ENCODE measurements around the gene LAD1. TPM values are rescaled to one million over a fixed set of nuclear protein-coding genes. Genes with fewer than 3 reads are reported as not detected.

Gene LAD1
- total RNA-seq, 1 donor from 2014 or later: not detected

DNA sequence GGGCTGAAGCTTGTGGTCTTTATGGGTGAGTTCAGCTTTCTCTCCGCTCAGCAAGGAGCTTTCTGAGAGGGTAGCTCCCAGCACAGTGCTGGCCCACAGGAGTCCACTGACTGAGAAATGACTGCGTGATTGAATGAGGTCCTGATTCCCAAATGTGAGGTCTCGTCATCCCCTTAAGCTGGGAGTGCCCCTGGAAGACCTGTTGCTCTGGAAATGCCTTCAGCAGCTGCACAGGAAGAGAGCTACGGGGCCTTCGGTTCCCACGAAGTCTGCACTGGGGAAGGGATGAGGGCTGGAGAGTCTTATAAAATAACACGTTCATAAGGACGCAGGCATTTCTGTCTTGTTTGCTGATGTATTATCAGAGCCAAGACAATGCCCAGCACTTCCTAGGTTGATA, 35.7 kb downstream of the LAD1 start:
- H3K4me1 Mint-ChIP-seq (ENCODE audit: low read depth): no peaks in the 10 kb centered on the region
- no peak for DNase-seq (ENCODE audit: low spot score)
- peaks cover 2% of the 10 kb centered on the region for H3K27me3 Mint-ChIP-seq (ENCODE audit: insufficient read depth)
- no peaks in the 10 kb centered on the region for H3K9me3 Mint-ChIP-seq
- no peak overlapping the region for H3K4me3 Mint-ChIP-seq
- no peak overlapping the region for H3K27ac Mint-ChIP-seq
- H3K36me3 Mint-ChIP-seq (ENCODE audit: low read depth): no peaks in the 10 kb centered on the region
- intact Hi-C loops (cut with micrococcal nuclease): no loop called here

- no peaks in the 10 kb centered on the region for H3K36me3 Mint-ChIP-seq (ENCODE audit: low read depth)
- H3K4me3 Mint-ChIP-seq: no peak overlapping the region
- no peak for DNase-seq (ENCODE audit: low spot score)
- H3K27ac Mint-ChIP-seq: no peak overlapping the region
- H3K27me3 Mint-ChIP-seq (ENCODE audit: insufficient read depth): peaks cover 2% of the 10 kb centered on the region
- no peaks in the 10 kb centered on the region for H3K4me1 Mint-ChIP-seq (ENCODE audit: low read depth)
- H3K9me3 Mint-ChIP-seq: no peaks in the 10 kb centered on the region
- intact Hi-C loops (cut with micrococcal nuclease): loop anchor here (1.0 kb wide), 1 partner anchor 109 kb away; no protein-coding TSS in a partner anchor
These were observed 36.2 kb downstream of the LAD1 start for GRCh38 chr1:201362906-201363305.

DNA sequence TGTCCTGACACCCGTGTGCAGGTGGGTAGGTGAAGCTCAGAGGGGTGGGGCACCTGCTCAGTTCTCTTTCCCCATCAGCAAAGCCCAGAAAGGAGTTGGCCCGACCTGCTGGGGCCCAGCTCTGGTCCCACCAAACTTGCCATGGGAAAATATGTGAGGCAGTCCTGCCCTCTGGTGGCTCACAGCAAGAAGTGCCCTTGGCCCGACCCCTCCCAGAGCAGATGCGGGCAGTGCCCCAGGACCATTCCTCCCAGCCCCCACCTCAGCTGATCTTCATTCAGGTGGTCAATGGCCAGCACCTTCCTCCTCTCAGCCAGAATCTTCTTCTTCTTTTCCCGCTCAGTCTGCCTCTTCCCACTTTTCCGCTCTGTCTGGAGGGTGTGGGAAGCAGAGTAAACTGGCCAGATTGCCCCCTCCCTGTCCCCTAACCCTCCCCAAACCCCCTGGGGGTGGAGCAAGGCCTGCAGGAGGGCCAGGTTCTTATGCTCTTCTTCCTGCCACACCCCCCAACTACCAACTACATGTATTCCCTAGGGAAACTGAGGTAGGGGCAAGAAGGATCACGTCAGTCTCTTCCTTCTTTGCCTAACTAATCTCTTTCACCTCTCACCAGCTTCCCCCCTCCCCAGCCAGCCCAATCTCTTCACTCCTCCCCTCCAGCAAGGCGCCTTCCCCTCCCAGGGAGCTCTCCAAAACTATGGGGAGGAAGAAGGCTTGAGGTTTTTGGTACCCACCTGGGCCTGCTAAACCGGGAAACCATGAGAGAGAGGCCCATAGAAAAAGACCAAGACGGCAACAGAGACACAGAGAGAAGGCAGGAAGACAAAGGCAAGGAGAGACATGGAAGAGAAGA, 37.2 kb downstream of the LAD1 start:
- Mint-ChIP-seq H3K36me3 (ENCODE audit: low read depth) (no peaks in the 10 kb centered on the region), H3K4me1 (ENCODE audit: low read depth) (no peaks in the 10 kb centered on the region), H3K27me3 (ENCODE audit: insufficient read depth) (peaks cover 2% of the 10 kb centered on the region), H3K4me3 (no peak overlapping the region), H3K9me3 (no peaks in the 10 kb centered on the region), H3K27ac (no peak overlapping the region)
- intact Hi-C loops (cut with micrococcal nuclease): loop anchor here (1.0 kb wide), 1 partner anchor 108 kb away; no protein-coding TSS in a partner anchor
- no peak for DNase-seq (ENCODE audit: low spot score)

GRCh38 chr1:201360901-201361651, 38.0 kb downstream of the LAD1 start:
- H3K4me1 Mint-ChIP-seq (ENCODE audit: low read depth): no peaks in the 10 kb centered on the region
- peaks cover 2% of the 10 kb centered on the region for H3K27me3 Mint-ChIP-seq (ENCODE audit: insufficient read depth)
- no peaks in the 10 kb centered on the region for H3K9me3 Mint-ChIP-seq
- H3K27ac Mint-ChIP-seq: no peak overlapping the region
- no peak overlapping the region for H3K4me3 Mint-ChIP-seq
- H3K36me3 Mint-ChIP-seq (ENCODE audit: low read depth): no peaks in the 10 kb centered on the region
- DNase-seq (ENCODE audit: low spot score): no peak
- intact Hi-C loops (cut with micrococcal nuclease): no loop called here

DNA sequence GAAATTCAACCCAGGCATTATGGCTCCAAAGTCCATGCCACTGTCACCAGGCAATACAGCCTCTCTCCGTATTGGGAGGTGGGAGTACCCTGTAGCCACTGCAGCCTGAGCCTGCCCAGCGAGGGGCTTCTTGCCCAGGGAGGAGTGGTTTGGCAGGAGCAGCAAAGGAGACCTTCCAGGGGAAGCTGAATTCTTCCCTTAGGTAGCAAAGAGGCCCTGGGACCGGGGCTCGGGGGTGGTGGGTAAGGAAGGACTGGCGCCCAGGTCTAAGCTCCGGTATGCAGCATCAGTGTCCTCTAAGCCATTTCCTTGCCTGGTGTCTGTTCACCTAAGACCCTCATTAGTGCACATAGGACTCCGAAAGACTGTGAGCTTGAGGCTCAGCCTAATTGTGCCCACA, 38.6 kb downstream of the LAD1 start:
- no peaks in the 10 kb centered on the region for H3K9me3 Mint-ChIP-seq
- peaks cover 2% of the 10 kb centered on the region for H3K27me3 Mint-ChIP-seq (ENCODE audit: insufficient read depth)
- no peaks in the 10 kb centered on the region for H3K36me3 Mint-ChIP-seq (ENCODE audit: low read depth)
- H3K4me1 Mint-ChIP-seq (ENCODE audit: low read depth): no peaks in the 10 kb centered on the region
- intact Hi-C loops (cut with micrococcal nuclease): no loop called here
- H3K4me3 Mint-ChIP-seq: no peak overlapping the region
- no peak for DNase-seq (ENCODE audit: low spot score)
- H3K27ac Mint-ChIP-seq: no peak overlapping the region

GRCh38 chr1:201359873-201360210, 39.3 kb downstream of the LAD1 start:
- DNase-seq (ENCODE audit: low spot score): no peak
- no peak overlapping the region for H3K27ac Mint-ChIP-seq
- H3K36me3 Mint-ChIP-seq (ENCODE audit: low read depth): no peaks in the 10 kb centered on the region
- H3K4me1 Mint-ChIP-seq (ENCODE audit: low read depth): no peaks in the 10 kb centered on the region
- intact Hi-C loops (cut with micrococcal nuclease): no loop called here
- H3K9me3 Mint-ChIP-seq: no peaks in the 10 kb centered on the region
- H3K4me3 Mint-ChIP-seq: no peak overlapping the region
- peaks cover 2% of the 10 kb centered on the region for H3K27me3 Mint-ChIP-seq (ENCODE audit: insufficient read depth)

GRCh38 chr1:201359031-201359872, 39.9 kb downstream of the LAD1 start:
- no peak for DNase-seq (ENCODE audit: low spot score)
- Mint-ChIP-seq H3K9me3 (no peaks in the 10 kb centered on the region), H3K4me3 (no peak overlapping the region), H3K4me1 (ENCODE audit: low read depth) (no peaks in the 10 kb centered on the region), H3K27me3 (ENCODE audit: insufficient read depth) (peaks cover 2% of the 10 kb centered on the region), H3K27ac (no peak overlapping the region), H3K36me3 (ENCODE audit: low read depth) (no peaks in the 10 kb centered on the region)
- intact Hi-C loops (cut with micrococcal nuclease): no loop called here

GRCh38 chr1:201358596-201358995, 40.5 kb downstream of the LAD1 start:
- intact Hi-C loops (cut with micrococcal nuclease): no loop called here
- Mint-ChIP-seq H3K27ac (no peak overlapping the region), H3K9me3 (no peaks in the 10 kb centered on the region), H3K27me3 (ENCODE audit: insufficient read depth) (peaks cover 2% of the 10 kb centered on the region), H3K36me3 (ENCODE audit: low read depth) (no peaks in the 10 kb centered on the region), H3K4me3 (no peak overlapping the region), H3K4me1 (ENCODE audit: low read depth) (no peaks in the 10 kb centered on the region)
- no peak for DNase-seq (ENCODE audit: low spot score)

DNA sequence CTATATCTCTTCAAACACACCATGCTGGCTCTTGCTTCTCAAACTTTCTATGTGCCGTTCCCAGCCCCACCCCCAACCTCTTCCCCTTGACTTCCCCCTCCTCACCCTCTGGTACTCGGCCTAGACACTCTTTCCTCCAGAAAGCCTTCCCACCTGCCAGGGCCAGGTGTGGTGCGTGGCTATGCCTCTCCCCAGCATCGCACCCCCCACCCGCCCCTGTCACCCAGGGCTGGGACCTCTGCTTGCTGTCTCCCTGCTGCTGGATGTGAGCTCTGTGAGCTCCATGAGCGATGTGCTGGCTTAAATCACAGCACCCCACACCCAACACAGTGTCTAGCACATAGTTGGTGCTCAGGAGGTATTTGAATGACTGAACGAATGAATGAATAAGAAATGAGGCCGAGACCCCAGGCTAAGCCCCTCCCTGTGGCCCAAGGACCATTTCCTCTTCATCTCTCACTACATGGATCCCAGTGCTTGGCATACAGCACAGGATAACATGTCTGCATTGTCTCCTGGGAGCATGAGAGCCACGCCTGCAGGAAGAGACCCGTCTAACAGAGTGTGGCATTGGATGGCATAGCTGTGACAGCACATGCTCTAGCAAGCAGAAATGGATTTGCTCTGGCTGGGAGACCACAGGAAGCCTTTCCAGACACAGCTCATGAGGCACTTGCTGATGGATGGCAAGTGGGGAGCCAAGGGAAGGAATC, 41.3 kb downstream of the LAD1 start:
- no peak overlapping the region for H3K4me3 Mint-ChIP-seq
- intact Hi-C loops (cut with micrococcal nuclease): no loop called here
- peaks cover 2% of the 10 kb centered on the region for H3K27me3 Mint-ChIP-seq (ENCODE audit: insufficient read depth)
- no peaks in the 10 kb centered on the region for H3K36me3 Mint-ChIP-seq (ENCODE audit: low read depth)
- H3K9me3 Mint-ChIP-seq: no peaks in the 10 kb centered on the region
- no peak overlapping the region for H3K27ac Mint-ChIP-seq
- no peak for DNase-seq (ENCODE audit: low spot score)
- no peaks in the 10 kb centered on the region for H3K4me1 Mint-ChIP-seq (ENCODE audit: low read depth)

GRCh38 chr1:201357211-201357610, 41.9 kb downstream of the LAD1 start:
- Mint-ChIP-seq H3K9me3 (no peaks in the 10 kb centered on the region), H3K4me3 (no peak overlapping the region), H3K27ac (no peak overlapping the region), H3K27me3 (ENCODE audit: insufficient read depth) (peaks cover under 1% of the 10 kb centered on the region), H3K4me1 (ENCODE audit: low read depth) (no peaks in the 10 kb centered on the region), H3K36me3 (ENCODE audit: low read depth) (no peaks in the 10 kb centered on the region)
- intact Hi-C loops (cut with micrococcal nuclease): no loop called here
- DNase-seq (ENCODE audit: low spot score): no peak

DNA sequence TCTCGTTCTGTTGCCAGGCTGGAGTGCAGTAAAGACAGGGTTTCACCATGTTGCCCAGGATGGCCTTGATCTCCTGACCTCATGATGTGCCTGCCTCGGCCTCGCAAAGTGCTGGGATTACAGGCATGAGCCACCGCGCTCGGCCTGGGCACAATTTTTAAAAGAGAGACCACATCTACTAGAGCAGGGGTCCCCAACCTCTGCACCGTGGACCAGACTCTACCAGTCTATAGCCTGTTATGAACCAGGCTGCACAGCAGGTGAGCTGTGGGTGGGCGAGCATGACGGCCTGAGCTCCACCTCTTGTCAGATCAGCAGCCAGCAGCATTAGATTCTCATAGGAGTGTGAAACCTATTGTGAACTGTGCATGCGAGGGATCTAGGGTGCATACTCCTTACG, 42.4 kb downstream of the LAD1 start:
- intact Hi-C loops (cut with micrococcal nuclease): no loop called here

GRCh38 chr1:201356236-201356635, 42.9 kb downstream of the LAD1 start:
- no peaks in the 10 kb centered on the region for H3K9me3 Mint-ChIP-seq
- intact Hi-C loops (cut with micrococcal nuclease): no loop called here
- H3K27ac Mint-ChIP-seq: no peak overlapping the region

More for the DNA sequence above, 42.4 kb downstream of the LAD1 start:
- Mint-ChIP-seq H3K27ac (no peak overlapping the region), H3K9me3 (no peaks in the 10 kb centered on the region), H3K4me3 (no peak overlapping the region), H3K27me3 (ENCODE audit: insufficient read depth) (peaks cover 3% of the 10 kb centered on the region), H3K36me3 (ENCODE audit: low read depth) (no peaks in the 10 kb centered on the region), H3K4me1 (ENCODE audit: low read depth) (no peaks in the 10 kb centered on the region)
- no peak for DNase-seq (ENCODE audit: low spot score)

More at GRCh38 chr1:201356236-201356635, 42.9 kb downstream of the LAD1 start:
- H3K4me3 Mint-ChIP-seq: no peak overlapping the region
- no peak for DNase-seq (ENCODE audit: low spot score)
- peaks cover 3% of the 10 kb centered on the region for H3K27me3 Mint-ChIP-seq (ENCODE audit: insufficient read depth)
- no peaks in the 10 kb centered on the region for H3K4me1 Mint-ChIP-seq (ENCODE audit: low read depth)
- H3K36me3 Mint-ChIP-seq (ENCODE audit: low read depth): no peaks in the 10 kb centered on the region

All from activated T-helper 1 cell treated with anti-CD3 and anti-CD28 coated beads, Interleukin-12 subunit alpha, Interleukin-12 subunit beta, Interleukin-2, Interleukin-4 antibody, amounts not matched to agents 30 ng/mL and 10 ng/mL and 1 ng/mL, durations not matched to agents 14 hours and 24 hours and 36 hours (primary cell).